GM23338 (cell line): ENCODE measurements around the gene CUBN.

Source experiments
- CREB1 ChIP-seq: fragments of 250-450 bp; sonication (Bioruptor Pico); IDR thresholded peaks from 2 replicates; pipeline ENCODE4 v1.5.0; 2020; ENCODE audit warnings: low read depth, mild to moderate bottlenecking, moderate library complexity
- CTCF ChIP-seq, 2 experiments: fragments of 200-600 bp in 1 of 2; sonication (generic) in 1 of 2; conservative IDR thresholded peaks; 2 replicates each; pipeline versions ENCODE4 v1.5.1 to v1.6.1; 2016 to 2017; ENCODE audit warnings: antibody characterized with exemption in 2 of 2, low read depth in 2 of 2, mild to moderate bottlenecking in 2 of 2, moderate library complexity in 1 of 2
- EZH2phosphoT487 ChIP-seq: fragments of 200-600 bp; sonication (generic); IDR thresholded peaks from one replicate; pipeline ENCODE4 v1.8.1; 2018; ENCODE audit warnings: antibody characterized with exemption; ENCODE audit not compliant: unreplicated experiment
- JUNB ChIP-seq: IDR thresholded peaks from one replicate; pipeline ENCODE4 v1.6.1; 2016; ENCODE audit warnings: antibody characterized with exemption; ENCODE audit not compliant: unreplicated experiment
- REST ChIP-seq: IDR thresholded peaks from one replicate; pipeline ENCODE4 v1.6.1; 2018; ENCODE audit warnings: antibody characterized with exemption; ENCODE audit not compliant: unreplicated experiment
- STAT1 ChIP-seq: IDR thresholded peaks from one replicate; pipeline ENCODE4 v1.6.1; 2016; ENCODE audit warnings: antibody characterized with exemption; ENCODE audit not compliant: unreplicated experiment

- no peak for TF ChIP-seq EZH2phosphoT487
- TF ChIP-seq REST, result no peak
- no peak for TF ChIP-seq CTCF (conservative IDR thresholded peaks at IDR 0.05; ENCODE audit: low read depth in 2 of 2)
- TF ChIP-seq CREB1, result no peak
- TF ChIP-seq JUNB, result no peak
- TF ChIP-seq STAT1, result no peak
Observed at GRCh38 chr10:16884497-16884896, 245.1 kb downstream of the CUBN start.
